Left ventricle myocardium inferior (tissue), 1 donor: Measurements from ENCODE around the gene FLYWCH1. TPM values are rescaled to one million over a fixed set of nuclear protein-coding genes. Genes with fewer than 3 reads are reported as not detected.

Experiments
- DNase-seq: peaks from one replicate; pipeline ENCODE4 v3.0.0-alpha.2; 2020
- H3K27ac ChIP-seq: fragments of 200-600 bp; replicated peaks from 2 replicates; pipeline ENCODE4 v1.8.0; 2021
- H3K27me3 ChIP-seq: fragments of 200-600 bp; 2 replicates; pipeline ENCODE4 v1.8.0; 2021; ENCODE audit warnings: low read depth
- H3K36me3 ChIP-seq: fragments of 200-600 bp; 2 replicates; pipeline ENCODE4 v1.8.0; 2021
- H3K4me1 ChIP-seq: fragments of 200-600 bp; 2 replicates; pipeline ENCODE4 v1.8.0; 2021
- H3K4me3 ChIP-seq: fragments of 200-600 bp; 2 replicates; pipeline ENCODE4 v1.8.0; 2021; ENCODE audit warnings: mild to moderate bottlenecking, moderate library complexity
- H3K9me3 ChIP-seq: fragments of 200-600 bp; replicated peaks from 2 replicates; pipeline ENCODE4 v1.8.0; 2021
- intact Hi-C: fragments of 100-400 bp; cut with micrococcal nuclease; formaldehyde crosslinking; loops from one replicate; pipeline ENCODE4 v1.11.0; 2022
- total RNA-seq: library from RNA; stranded (reverse); fragmentation: NEBNext Ultra II Directional; extraction: Animal tissue kit (Norgen Biotek cat#: 25700); gene quantifications from one replicate; pipeline ENCODE4 v1.2.1, GENCODE V29; 2021
- TF ChIP-seq, protein P1 (sequence below): fragments of 200-600 bp; IDR thresholded peaks from 2 replicates; pipeline ENCODE4 v1.8.0; 2021; ENCODE audit warnings: antibody characterized with exemption, mild to moderate bottlenecking, borderline replicate concordance
- donor health status: DM: no; HTN: yes; CAD: no; lungs with severe emphysema.

The FLYWCH1 gene
- total RNA-seq, 1 donor from 2014 or later, result 35.7 TPM

DNA sequence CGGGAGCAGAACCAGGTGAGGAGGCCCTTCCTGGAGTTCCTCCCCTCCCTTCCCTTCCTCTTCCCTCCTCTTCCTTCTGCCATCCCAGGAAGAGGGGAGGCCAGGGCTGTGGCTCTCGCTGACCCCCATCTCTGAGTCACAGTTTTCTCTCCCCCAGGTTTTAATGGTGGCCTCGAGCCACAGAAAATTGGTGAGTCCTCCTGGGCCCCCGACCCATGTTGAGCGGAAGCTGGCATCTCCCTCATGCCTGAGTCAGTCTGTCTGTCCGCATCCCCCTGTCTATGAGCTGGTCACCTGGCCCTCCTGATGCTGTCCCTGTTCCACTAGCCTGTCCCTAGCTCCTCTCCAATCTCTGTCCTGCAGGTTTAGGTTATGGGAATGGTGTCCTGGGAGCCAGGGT, 88.2 kb downstream of the FLYWCH1 start:
- Histone ChIP-seq H3K4me3 (no peak overlapping the region), H3K27me3 (peaks cover 76% of the 10 kb centered on the region), H3K27ac (no peak overlapping the region), H3K4me1 (peaks cover 8% of the 10 kb centered on the region), H3K9me3 (no peaks in the 10 kb centered on the region), H3K36me3 (no peaks in the 10 kb centered on the region)
- TF ChIP-seq, protein P1, sequence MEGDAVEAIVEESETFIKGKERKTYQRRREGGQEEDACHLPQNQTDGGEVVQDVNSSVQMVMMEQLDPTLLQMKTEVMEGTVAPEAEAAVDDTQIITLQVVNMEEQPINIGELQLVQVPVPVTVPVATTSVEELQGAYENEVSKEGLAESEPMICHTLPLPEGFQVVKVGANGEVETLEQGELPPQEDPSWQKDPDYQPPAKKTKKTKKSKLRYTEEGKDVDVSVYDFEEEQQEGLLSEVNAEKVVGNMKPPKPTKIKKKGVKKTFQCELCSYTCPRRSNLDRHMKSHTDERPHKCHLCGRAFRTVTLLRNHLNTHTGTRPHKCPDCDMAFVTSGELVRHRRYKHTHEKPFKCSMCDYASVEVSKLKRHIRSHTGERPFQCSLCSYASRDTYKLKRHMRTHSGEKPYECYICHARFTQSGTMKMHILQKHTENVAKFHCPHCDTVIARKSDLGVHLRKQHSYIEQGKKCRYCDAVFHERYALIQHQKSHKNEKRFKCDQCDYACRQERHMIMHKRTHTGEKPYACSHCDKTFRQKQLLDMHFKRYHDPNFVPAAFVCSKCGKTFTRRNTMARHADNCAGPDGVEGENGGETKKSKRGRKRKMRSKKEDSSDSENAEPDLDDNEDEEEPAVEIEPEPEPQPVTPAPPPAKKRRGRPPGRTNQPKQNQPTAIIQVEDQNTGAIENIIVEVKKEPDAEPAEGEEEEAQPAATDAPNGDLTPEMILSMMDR, result no peak
- intact Hi-C loops, result no loop called here
- no peak for DNase-seq

DNA sequence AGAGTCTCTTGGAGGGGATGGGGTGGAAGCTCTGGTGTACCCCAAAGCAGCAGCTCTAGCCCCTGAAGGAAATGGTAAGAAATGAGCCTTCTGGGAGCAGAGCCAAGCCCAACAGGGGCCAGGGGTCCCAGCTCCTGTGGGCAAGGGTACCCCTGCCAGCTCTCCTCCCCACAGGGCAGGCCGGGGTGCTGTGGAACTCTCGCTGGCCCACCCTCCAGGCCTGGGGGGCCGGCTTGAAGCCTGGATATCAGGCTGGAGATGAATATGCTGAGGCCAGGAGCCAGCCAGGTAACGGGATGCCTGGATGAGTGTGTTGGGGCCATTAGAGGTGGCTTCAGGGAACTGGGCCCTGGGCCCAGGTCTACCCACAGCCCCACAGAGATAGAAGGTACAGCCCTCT, 88.8 kb downstream of the FLYWCH1 start:
- Histone ChIP-seq H3K9me3 (no peaks in the 10 kb centered on the region), H3K4me3 (no peak overlapping the region), H3K27ac (no peak overlapping the region), H3K36me3 (no peaks in the 10 kb centered on the region), H3K4me1 (peaks cover 10% of the 10 kb centered on the region), H3K27me3 (peaks cover 76% of the 10 kb centered on the region)
- TF ChIP-seq, protein P1, result no peak
- intact Hi-C loops, result no loop called here
- no peak for DNase-seq

Other genes starting within 250 kb of the FLYWCH1 start
- gene KCTD5, start 229.4 kb upstream of the FLYWCH1 start, total RNA-seq, result 10.2 TPM
- gene PRSS27, start 191.7 kb upstream of the FLYWCH1 start, total RNA-seq, result 0.11 TPM
- gene SRRM2, start 159.3 kb upstream of the FLYWCH1 start, total RNA-seq, result 251 TPM
- 304 TPM for gene ELOB, start 134.7 kb upstream of the FLYWCH1 start, total RNA-seq
- gene PRSS33, start 124.4 kb upstream of the FLYWCH1 start, total RNA-seq, result not detected
- gene PRSS41, start 113.5 kb upstream of the FLYWCH1 start, total RNA-seq, result not detected
- gene PRSS21, start 94.7 kb upstream of the FLYWCH1 start, total RNA-seq, result not detected
- gene ZG16B, start 81.6 kb upstream of the FLYWCH1 start, total RNA-seq, result 0.27 TPM
- gene PRSS22, start 53.8 kb upstream of the FLYWCH1 start, total RNA-seq, result not detected
- 23.2 TPM for gene FLYWCH2, start 28.7 kb upstream of the FLYWCH1 start, total RNA-seq
- not detected for gene KREMEN2, start 52.3 kb downstream of the FLYWCH1 start, total RNA-seq
- 9.2 TPM for gene PAQR4, start 57.4 kb downstream of the FLYWCH1 start, total RNA-seq
- gene PKMYT1, start 68.5 kb downstream of the FLYWCH1 start, total RNA-seq, result 1.3 TPM
- 1.2 TPM for gene CLDN9, start 101.0 kb downstream of the FLYWCH1 start, total RNA-seq
- not detected for gene CLDN6, start 106.3 kb downstream of the FLYWCH1 start, total RNA-seq
- 66.2 TPM for gene TNFRSF12A, start 108.4 kb downstream of the FLYWCH1 start, total RNA-seq
- gene HCFC1R1, start 112.0 kb downstream of the FLYWCH1 start, total RNA-seq, result 48.5 TPM
- gene THOC6, start 112.1 kb downstream of the FLYWCH1 start, total RNA-seq, result 9.1 TPM
- gene BICDL2, start 125.0 kb downstream of the FLYWCH1 start, total RNA-seq, result 0.05 TPM
- 1.2 TPM for gene MMP25, start 134.6 kb downstream of the FLYWCH1 start, total RNA-seq
- 36.3 TPM for gene IL32, start 153.7 kb downstream of the FLYWCH1 start, total RNA-seq
- gene ZSCAN10, start 187.4 kb downstream of the FLYWCH1 start, total RNA-seq, result not detected
- gene ZNF205, start 200.7 kb downstream of the FLYWCH1 start, total RNA-seq, result 8.0 TPM
- gene ZNF213, start 223.1 kb downstream of the FLYWCH1 start, total RNA-seq, result 6.2 TPM